Spleen (tissue), 7 donors: Measurements from ENCODE around the gene LSM7.

ENCODE experiments used
- CTCF ChIP-seq, 11 experiments: fragments of 200-600 bp in 7 of 11; fragments of 450-650 bp in 4 of 11; sonication (generic) in 4 of 11; IDR thresholded peaks in 8 of 11; conservative IDR thresholded peaks in 3 of 11; 1 replicate in 7 of 11; 2 replicates in 4 of 11; pipeline versions ENCODE4 v1.4.0 to v1.8.0; 2016 to 2021; ENCODE audit warnings: antibody characterized with exemption in 11 of 11, inconsistent platforms in 4 of 11, mild to moderate bottlenecking in 1 of 11
- POLR2A ChIP-seq, 3 donors: fragments of 450-650 bp; IDR thresholded peaks; one replicate each; pipeline ENCODE4 v1.5.1; 2017; ENCODE audit warnings: antibody characterized with exemption in 3 of 3, mild to moderate bottlenecking in 1 of 3
- donor health status: DM: no; HTN: no; CAD: no; lungs with moderate emphysema.
- donor health status: DM: no; HTN: no; CAD: no.
- donor health status: DM: no; HTN: no; CAD: no.

GRCh38 chr19:2336528-2337328, 8.3 kb upstream of the LSM7 start:
- TF ChIP-seq CTCF (IDR thresholded peaks at IDR 0.05 in 8 of 11, conservative IDR thresholded peaks at IDR 0.05 in 3 of 11) (no peak), POLR2A (IDR thresholded peaks at IDR 0.05) (no peak)
